Activated CD8-positive, alpha-beta memory T cell treated with anti-CD3 and anti-CD28 coated beads, Interleukin-2, amount 50 U/mL, for 48 hours (primary cell): ENCODE data around the gene AGPAT4.
"Not testable (repeated sequence)": the region's sequence is repeated elsewhere in the genome, so short reads cannot be mapped to it uniquely, and the experiment has no call there.

Experiments
- DNase-seq: peaks from one replicate; pipeline ENCODE4 v3.0.0-alpha.2; 2020

The AGPAT4 gene, protein sequence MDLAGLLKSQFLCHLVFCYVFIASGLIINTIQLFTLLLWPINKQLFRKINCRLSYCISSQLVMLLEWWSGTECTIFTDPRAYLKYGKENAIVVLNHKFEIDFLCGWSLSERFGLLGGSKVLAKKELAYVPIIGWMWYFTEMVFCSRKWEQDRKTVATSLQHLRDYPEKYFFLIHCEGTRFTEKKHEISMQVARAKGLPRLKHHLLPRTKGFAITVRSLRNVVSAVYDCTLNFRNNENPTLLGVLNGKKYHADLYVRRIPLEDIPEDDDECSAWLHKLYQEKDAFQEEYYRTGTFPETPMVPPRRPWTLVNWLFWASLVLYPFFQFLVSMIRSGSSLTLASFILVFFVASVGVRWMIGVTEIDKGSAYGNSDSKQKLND

DNA sequence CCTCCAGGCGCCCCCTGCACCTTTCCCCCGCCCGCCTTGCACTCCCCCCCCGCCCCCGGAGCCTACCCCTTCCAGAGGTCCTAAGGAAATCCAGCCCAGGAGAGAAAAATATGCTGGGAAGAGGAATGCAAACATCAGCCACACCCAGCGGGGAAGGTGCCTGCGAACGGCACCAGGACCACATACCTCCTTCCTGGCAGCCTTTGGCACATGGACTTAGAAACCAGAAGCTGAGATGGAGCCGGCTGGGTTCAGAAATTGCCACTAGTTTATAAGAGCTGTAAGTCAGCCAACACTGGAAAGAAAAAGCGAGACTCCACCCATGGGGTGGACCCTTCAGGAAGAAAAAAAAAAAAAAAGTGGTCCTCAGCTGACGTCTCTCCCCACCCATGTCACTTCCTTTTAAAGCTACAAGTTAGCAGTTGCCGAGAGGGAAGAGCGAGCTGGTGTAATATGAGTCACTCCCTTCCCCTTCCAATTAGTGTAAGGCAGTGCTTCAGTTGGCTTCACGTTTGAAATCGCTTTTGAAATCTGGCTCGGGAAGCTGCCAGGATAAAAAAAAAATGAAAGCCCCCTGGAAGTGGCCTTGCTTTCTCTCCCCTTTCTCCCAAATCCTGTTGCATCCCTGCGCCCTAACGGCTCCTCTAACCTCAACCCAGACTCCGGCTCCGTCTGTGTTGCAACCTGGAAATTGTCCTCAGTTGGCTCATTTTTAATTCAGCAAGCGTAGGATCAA lies at the start of gene AGPAT4:
Gene AGPAT4, minus strand, starts transcription at position 310 of the 736 bp plus-strand sequence. CDS start 41,848 bp downstream, outside the sequence.
- peak; percentile 70 for DNase-seq

DNA sequence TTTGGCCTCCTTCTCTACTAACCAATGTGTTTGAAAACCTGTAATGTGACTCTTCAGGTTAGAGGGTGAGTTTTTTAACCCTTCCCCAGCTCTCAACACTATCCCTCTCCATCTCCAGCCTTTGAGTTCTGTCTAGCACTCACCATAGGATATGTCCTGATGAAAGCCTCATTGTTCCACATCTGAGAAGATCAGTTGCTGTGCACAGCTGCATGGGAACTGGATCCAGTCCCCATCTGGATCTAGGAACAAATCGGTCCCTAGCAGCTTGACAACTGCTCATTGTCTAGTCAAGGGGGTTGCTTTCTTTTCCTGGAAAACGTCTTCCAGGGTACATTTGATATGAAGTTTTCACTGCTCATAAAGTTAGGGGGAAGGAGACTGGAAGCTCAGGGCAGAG lies 45.4 kb upstream of the AGPAT4 start:
- no peak for DNase-seq

DNA sequence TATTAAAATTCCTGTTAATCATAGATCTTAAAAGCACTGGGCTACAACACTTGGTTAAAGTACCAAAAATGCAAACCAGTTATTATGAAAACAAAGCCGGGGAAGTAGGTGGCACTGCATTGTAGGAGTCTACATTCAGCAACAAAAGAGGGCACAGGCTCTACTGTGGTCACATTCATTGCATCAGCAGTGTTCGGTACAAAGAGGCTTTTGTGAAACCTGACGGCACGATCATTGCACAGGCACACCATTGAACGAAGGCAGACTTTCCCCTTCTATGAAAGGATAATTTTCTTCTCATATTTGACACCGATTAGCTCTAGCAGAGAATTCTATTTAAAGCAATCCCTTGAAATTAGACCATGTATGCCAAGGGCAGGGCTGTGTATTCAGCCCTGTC lies 44.6 kb upstream of the AGPAT4 start:
- no peak for DNase-seq

DNA sequence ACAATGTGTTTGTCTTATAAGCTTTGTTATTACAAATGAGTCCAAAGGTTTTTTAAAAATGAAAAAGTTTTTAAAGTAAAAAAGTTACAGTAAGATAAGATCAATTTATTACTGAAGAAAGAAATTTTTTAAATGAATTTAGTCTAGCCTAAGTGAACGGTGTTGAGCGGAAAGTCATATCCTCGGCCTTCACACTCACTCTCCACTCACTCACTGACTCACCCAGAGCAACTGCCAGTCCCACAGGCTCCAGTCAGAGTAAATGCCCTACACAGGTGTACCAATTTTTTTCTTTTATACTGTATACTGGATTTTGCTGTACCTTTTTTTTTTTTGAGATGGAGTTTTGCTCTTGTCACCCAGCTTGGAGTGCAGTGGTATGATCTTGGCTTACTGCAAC lies 42.7 kb upstream of the AGPAT4 start:
- DNase-seq, result no peak

DNA sequence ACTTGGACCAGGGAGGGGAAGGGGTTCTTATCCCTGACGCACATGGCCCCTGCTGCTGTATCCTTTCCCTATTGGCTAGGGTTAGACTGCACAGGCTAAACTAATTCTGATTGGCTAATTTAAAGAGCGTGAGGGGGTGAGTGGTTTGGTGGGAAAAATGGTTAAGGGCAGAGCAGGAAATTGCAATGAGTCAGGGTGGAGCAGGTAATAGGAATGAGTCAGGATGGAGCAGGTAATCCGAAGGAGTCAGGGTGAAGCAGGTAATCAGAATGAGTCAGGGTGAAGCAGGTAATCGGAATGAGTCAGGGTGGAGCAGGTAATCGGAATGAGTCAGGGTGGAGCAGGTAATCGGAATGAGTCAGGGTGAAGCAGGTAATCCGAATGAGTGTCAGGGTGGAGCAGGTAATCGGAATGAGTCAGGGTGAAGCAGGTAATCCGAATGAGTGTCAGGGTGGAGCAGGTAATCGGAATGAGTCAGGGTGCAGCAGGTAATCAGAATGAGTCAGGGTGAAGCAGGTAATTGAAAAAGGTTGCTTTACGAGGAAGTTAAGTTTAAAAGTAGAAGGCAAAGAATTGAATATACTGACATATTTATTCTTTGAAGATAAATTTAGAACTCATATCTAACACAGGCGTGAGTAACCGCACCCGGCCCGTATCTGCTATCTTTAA lies 41.5 kb upstream of the AGPAT4 start:
- DNase-seq, result not testable (repeated sequence)

DNA sequence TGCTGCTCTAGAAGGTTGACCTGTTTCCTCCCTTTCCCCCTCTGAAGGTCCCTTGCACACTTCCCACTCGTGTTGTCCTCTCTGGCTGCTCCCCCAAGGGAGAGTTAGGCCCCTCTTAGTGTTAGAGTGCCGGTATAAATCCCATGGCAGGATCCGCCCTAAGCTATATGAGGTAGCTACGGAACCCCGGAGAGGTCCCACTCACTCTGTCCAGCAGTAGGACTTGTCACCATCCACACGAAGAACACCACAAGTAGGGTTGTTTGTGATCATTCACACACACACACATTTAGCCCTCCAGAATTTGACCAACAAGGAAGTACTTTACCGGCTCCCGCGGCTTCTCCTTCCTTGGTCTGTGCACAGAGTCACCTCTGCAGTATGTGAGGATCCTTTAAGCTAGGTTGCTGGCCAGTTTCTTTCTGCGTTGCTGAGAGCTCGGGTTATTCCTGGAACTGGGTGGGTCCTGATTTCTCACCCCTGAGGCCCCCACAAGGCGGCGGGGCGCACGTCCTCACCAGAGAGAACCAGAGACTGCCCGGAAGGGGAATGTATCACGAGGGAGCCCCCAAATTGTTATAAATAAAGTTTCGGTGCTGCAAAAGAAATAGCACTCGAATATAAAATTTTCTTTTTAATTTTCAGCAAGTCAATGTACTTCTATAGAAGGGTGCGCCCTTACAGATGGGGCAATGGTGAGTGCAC lies 40.8 kb upstream of the AGPAT4 start:
- DNase-seq, result not testable (repeated sequence)

DNA sequence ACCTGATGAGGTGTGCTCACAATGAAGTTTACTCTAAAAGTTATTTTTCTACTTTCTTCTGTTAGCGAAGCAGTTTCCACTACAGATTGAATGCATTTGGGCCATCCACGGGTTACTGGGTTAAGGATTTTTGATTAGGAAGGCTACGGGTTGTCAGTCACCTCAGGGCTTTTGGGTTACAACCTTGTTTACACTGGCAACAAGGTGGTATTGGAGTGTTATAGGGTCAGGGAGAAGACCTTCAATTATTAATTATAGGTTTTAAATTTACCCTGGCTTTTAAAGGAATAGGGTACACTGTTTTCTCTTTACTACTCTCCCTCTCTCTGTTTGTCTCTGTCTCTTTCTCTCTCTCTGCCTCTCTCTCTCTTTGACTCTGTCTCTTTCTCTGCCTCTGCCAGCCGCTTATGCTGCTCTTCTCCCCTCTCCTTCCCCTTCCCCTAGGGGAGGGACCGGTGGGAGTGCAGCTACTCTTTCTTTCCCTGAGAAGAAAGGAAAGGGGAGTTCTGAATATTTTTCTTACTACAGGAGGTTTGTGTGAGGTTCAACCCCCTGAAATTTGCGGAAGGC lies 40.2 kb upstream of the AGPAT4 start:
- no peak for DNase-seq

DNA sequence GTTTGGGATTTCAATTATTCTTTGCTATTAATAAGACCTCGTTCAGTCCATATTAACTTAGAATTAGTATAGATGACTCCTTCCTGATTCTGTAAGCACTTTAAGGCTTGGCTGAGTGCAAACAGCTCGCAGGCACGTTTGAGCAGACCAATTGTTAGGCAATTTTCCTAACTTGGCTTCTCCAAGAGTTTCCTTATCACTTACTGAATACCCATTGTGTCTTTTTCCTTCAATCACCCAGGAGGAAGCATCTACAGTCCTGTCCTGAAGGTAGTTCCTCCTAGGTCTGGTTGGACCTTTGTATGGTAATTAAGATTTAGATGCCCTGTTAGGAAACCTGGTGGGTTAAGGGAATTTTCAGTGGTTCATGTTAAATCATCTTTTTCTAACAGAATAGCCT lies 39.6 kb upstream of the AGPAT4 start:
- DNase-seq, result not testable (repeated sequence)

DNA sequence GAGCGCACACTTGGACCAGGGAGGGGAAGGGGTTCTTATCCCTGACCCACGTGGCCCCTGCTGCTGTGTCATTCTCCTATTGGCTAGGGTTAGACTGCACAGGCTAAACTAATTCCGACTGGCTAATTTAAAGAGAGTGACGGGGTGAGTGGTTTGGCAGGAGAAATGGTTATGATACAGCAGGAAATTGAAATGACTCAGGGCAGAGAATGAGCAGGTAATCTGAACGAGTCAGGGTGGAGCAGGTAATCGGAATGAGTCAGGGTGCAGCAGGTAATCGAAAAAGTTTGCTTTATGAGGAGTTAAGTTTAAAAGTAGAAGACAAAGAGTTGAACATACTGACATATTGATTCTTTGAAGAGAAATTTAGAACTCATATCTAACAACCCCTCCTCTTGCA lies 35.9 kb upstream of the AGPAT4 start:
- not testable (repeated sequence) for DNase-seq

DNA sequence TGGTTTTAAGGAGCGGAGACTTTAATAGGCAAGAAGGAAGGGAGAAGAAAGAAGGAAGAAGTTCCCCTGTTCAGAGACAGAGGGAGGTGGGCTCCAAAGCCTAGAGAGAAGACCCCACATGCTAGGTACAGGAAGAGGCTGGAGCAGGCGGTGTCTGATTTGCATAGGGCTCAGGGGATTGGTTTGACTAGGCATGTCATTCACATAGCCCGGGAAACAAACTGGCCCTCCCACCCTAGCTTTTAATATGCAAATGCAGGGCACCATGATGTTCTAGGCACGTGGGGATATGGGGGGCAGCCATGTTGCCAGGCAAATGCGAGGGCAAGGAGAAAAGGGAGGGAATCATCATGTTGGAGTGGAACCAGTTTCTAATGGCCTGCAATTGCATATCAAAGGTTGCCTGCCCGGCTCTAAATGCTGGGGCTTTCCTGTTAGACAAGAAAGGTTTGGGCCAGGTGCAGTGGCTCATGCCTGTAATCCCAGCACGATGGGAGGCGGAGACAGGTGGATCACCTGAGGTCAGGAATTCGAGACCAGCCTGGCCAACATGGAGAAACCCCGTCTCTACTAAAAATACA lies 34.3 kb upstream of the AGPAT4 start:
- DNase-seq, result no peak

DNA sequence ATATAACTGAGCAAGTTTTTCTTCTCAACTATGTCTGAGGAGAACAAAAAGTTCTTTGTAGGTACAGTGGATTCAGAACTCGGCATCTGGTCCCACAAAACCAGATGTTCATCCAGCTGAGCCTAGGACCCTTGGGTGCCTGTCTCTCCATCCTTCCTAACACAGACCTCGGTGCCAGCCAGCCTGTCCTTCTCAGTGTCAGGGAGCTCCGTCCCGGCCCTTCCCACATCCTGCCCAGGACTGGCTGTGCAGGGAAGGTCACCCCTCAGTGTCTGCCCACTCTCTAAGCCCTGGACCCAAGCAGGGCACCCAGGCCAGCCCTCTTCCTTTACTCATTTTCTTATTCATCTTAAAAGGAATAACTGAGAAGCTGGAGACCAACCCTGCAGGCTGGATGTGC lies 32.0 kb upstream of the AGPAT4 start:
- no peak for DNase-seq

DNA sequence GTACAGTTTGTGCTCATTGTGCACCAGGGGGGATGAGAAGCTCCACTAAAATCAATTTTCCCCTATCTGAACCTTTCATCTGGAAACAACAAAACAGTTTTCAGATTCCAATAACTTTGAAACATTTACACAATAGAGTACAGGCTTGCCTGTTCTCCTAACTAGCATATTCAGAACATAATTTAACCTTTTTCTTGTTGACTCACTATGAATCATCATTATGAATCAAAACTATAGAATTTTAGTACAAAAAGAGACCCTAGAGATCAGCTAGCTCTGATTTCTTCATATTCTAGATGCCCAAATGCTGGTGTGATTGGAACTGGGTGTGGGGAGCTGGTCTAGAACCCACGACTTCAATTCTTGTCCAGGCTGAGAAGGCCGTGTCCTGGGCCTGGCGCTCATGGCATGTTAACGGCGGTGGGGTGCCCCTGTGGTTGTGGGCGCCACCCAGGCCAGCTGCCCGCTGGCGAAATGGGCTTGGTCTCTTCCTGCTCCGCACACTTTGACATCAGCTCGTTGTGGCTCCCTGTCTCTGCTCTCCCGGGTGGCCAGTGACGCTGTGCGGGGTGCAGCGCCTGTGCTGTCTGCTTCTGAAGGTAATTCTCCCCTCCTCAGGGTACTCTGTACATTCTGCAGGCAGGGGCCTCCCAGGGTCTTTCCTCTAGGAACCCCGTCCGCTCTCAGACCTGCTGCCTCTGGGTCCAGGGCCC lies 29.9 kb upstream of the AGPAT4 start:
- DNase-seq, result no peak

DNA sequence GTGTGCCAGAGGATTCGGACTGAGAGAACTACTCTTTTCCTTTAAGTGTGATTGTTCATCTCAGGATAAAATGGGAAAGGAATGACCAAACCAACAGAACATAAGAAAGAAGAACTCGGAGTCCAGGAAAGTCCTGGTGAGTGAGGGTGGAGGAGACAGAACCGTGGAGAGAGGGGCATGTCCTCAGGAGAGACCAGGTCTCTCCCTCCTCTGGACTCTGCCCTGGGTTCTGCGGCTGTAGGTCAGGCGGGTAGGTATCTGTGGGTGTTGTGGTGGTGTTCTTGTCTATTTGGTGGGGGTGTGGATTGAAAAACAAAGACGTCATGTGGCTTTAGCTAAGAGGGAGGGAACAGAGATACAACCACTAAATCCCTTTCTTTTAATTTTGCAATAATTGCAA lies 29.1 kb upstream of the AGPAT4 start:
- no peak for DNase-seq

DNA sequence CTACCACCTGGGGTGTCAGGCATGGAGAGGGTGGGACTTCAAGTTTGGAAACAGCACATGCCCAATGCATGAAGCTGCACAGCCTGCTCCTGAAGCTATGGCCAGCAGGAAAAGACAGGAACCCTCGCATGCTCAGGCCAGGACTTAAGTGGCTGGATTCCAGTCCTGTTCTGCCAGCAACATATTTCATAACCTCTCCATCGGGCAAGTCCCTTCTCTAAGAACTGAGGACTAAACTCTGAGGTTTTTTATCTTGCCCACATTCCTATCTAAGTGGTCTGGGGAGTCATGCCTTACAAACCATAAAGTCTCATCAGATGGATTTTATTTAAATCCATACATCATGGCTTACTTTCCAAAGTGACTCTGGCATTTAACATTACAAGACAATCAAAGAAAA lies 27.5 kb upstream of the AGPAT4 start:
- DNase-seq, result no peak

DNA sequence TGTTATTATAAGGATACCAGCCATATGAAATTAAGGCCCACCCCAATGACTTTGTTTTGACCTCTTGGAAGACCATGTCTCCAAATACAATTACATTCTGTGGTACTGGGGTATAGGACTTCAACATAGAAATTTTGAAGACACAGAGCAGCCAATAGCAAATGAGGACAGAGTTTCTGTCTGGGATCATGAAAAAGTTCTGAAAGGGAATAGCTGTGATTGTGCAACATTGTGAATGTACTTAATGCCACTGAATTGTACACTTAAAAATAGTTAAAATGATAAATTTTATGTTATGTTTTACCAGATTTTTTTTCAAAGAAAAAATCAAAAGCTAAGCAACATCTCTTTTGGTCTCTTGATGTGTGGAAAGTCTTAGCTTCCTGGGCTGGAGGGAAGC lies 27.0 kb upstream of the AGPAT4 start:
- DNase-seq, result no peak

DNA sequence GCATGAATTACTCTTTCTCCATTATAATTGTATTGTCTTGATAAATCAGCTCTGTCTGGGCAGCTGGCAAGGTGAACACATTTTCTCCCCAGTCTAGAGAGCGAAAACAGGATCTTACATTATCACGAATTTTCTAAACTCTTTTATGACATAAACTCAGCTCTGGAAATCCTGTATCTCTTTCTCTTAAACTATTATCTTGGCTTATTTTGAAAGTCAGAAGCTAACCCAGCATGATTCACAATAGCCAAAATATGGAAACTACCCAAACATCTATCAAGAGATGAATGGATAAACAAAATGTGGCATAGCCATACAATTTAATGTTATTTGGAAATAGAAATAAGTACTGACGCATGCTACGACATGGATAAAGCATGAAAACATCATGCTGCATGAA lies 25.9 kb upstream of the AGPAT4 start:
- no peak for DNase-seq

DNA sequence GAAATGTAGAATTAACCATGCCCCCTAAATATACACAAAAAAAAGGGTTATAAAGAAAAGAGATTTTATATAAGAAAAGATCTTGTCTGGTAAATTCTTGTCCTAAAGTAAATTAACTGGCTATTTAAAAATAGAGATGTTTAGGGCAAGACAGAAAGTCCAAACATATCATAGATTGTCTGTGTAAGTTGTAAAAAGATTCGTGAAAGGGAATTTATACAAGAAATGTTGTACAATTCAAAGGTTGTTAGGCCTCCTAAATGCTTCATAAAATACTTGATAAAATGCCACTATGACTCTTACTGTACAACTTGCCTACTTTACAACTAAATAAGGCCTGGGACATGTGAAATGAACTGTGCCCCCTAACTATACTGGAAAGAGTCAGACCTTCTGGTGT lies 21.9 kb upstream of the AGPAT4 start:
- DNase-seq, result no peak

DNA sequence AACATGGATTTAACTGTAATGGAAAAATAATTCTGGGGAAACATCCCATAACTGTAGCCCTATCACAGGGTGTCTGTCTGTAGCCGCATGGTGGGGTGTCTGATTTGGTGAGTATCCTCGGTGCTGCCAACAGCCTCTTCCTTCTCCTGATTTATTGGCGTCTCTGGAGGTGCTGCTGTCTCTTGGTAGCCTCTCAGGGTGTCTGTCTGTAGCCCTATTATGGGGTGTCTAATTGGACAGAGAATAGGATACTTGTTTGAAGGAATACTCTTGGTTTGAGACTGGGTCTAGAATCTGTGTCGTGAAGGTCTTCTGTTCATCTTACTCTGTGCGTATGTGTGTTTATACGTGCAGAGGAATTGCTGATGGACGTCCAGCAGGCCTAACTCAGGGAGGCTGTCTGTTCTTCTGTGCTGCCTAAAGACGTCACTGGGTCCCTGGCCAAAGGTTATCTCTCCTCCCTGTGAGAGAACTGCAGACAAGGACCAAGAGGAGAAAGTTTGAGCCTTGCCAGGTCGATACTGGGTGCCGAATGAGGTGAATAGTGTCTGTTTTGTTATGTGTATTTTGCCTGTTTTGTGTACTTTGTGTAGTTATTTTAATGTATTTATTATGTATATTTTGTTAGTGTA lies 18.9 kb upstream of the AGPAT4 start:
- no peak for DNase-seq

DNA sequence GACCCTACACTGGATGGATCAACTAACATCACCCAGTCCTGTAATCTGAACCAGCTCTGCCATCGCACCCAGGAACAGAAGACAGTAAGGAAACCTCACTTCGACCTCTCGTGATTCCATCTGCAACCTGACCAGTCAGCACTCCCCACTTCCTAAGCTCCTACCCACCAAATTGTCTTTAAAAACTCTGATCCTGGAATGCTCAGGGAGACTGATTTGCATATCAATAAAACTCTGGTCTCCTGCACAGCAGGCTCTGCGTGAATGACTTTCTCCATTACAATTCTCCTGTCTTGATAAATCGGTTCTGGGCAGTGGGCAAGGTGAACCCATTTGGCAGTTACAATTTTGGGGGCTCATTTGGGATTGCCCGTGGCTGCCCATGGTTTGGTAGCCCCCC lies 18.3 kb upstream of the AGPAT4 start:
- no peak for DNase-seq

DNA sequence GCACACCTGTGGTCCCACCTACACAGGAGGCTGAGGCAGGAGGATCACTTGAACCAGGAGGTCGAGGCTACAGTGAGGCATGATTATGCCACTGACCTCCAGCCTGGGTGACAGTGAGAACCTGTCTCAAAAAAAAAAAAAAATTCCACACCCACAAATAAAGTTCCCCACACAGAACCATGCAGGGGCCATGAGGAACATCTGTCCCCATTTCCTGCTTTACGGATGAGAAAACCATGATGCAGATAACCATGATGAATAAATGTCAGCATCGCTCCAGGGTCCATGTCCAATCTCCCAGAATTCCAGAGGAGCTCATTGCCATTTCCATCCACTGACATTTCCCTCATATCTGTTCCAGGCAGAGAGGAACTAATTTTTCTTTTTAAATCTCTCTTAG lies 16.9 kb upstream of the AGPAT4 start:
- no peak for DNase-seq

DNA sequence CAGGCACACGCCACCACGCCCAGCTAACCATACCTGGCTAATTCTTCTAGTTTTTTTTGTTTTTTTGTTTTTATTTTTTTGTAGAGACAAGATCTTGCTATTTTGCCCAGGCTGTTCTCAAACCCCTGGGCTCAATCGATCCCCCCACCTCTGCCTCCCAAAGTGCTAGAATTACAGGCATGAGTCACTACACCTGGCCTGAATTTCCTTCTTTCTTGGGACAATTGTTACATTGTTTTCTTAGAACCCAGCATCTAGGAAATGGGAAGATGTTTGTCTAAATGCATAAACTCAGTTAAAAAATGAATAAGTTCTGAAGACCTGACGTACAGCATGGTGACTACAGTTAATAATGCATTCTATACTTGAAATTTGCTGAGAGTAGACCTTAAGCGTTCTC lies 10.8 kb upstream of the AGPAT4 start:
- DNase-seq, result no peak
